GM13976 (cell line): ENCODE results near the gene B3GALT4.

Experiments used
- DNase-seq: peaks from one replicate; pipeline ENCODE4 v3.0.0; 2012; ENCODE audit warnings: low spot score
- in situ Hi-C: fragments of 300-500 bp; cut with MboI; formaldehyde crosslinking; loops from one replicate; pipeline ENCODE4 v1.12.0; 2022; ENCODE audit warnings: low sequenced_read_pairs, mixed read lengths, inconsistent platforms; ENCODE audit not compliant: unreplicated experiment
- TF ChIP-seq, protein P1 (sequence below): IDR thresholded peaks from 2 replicates; pipeline ENCODE4 v1.5.1; 2012; ENCODE audit warnings: borderline replicate concordance, mild to moderate bottlenecking; ENCODE audit not compliant: insufficient read depth; ENCODE audit errors: extremely low read depth, missing control alignments, control extremely low read depth

The B3GALT4 gene

DNA sequence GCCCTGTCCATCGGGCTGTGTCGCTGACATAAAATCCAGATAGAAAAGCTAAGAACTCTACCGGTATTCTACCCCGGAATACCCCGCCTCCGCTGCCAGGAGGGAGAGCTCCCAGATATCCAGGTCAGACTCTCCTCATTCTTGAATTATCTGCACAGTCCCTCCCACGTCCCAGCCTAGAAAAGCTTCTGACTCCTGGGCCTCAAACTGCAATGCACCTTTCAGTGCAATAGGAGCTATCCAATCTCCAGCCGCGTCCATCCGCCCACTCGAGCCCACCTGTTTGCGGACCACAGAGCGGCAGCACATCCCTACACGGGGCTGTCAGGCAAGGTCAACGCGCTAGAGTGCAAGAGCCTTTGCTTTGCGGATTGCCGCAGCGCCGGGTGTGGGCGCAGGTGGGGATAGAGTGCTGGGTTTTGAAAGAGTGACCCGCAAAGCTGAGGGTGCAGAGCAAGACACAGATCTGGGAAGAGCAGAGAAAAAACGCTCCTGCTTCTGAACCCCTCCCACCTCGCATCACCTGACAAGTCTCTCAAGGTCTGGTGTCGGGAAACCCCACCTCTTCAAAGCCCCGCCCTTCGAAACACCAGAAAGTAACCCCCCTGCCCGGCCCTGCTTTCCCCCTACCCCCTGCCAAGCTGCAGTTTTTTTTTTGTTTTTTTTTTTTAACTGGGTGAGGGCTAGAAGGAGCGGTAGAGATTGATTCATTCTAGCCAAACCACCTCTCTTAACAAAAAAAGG is 35.6 kb downstream of the B3GALT4 start:
- DNase-seq = peak; percentile 91
- TF ChIP-seq, protein P1, sequence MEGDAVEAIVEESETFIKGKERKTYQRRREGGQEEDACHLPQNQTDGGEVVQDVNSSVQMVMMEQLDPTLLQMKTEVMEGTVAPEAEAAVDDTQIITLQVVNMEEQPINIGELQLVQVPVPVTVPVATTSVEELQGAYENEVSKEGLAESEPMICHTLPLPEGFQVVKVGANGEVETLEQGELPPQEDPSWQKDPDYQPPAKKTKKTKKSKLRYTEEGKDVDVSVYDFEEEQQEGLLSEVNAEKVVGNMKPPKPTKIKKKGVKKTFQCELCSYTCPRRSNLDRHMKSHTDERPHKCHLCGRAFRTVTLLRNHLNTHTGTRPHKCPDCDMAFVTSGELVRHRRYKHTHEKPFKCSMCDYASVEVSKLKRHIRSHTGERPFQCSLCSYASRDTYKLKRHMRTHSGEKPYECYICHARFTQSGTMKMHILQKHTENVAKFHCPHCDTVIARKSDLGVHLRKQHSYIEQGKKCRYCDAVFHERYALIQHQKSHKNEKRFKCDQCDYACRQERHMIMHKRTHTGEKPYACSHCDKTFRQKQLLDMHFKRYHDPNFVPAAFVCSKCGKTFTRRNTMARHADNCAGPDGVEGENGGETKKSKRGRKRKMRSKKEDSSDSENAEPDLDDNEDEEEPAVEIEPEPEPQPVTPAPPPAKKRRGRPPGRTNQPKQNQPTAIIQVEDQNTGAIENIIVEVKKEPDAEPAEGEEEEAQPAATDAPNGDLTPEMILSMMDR = no peak
- in situ Hi-C loops = no loop called here

DNA sequence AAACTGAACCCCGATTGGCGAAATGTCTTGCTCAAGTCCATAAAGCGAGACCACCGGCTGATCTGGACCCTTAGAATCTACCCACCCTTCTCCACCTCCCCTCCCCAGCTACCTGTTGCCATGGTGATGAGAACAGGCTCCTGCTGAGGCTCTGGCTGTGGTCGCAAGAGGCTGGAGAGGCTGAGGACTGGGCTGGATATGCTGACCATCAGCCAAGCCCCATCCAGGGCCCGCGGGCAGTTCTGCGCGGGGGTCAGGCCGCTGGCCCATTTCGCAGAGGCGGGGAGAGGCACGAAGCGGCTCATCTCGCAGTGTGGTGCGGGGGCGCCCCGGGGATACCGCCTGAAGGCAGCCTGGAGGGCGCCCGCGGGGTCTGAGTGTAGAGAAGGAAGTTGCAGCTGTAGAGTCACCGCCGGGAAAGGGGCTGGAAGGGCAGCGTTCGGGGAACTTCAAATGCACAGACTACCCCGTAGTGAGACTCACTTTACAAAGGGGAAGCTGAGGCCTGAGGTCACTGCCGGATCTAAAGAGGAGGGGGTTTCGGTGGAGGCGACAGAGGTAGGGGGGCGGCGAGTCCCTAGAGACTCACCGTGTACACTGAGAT is 36.3 kb downstream of the B3GALT4 start:
- DNase-seq = peak; percentile 73
- in situ Hi-C loops = no loop called here
- TF ChIP-seq, protein P1 = no peak

DNA sequence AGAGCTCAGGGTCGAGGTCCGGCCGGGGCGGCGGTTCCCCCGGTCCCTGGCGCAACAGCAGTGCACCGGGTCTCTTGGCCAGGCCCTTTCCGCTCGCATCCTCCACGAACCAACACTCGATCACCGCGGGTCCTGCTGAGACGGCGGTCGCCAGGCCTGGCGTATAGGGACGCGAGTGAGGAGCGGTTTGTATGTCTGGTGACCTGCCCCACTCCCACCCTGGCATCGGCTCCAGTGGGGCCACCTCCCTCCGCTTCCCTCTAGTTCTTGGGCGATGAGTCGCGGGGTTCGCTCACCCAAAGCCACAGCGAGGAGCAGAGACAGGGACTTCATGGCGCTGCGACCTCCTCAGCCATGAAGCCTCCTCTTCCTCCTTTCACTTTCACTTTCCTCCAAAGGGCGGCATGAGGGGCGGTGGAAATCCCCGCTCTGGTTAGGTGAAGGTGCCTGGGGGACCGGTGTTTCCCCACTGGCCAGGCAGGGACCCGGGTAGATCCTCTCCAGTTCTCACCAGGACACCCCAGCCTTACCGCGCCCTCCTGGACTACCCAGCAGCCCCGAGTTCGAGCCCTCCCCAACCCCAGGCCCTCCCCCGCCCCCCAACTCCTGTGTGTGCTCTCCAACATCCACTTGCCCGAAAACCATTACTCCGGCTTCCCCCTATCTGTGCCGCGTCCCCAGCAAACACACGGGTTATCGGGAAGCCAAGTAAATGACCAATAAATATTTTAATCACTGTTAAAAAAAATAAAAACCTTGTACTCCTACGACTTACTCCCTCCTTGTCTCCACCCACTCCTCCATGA is 37.0 kb downstream of the B3GALT4 start, which contains the start of gene TAPBP:
Gene TAPBP (minus strand): TSS at position 370 of the 806 bp plus-strand sequence. CDS start 37 bp downstream, at position 333.
- in situ Hi-C loops = no loop called here

DNA sequence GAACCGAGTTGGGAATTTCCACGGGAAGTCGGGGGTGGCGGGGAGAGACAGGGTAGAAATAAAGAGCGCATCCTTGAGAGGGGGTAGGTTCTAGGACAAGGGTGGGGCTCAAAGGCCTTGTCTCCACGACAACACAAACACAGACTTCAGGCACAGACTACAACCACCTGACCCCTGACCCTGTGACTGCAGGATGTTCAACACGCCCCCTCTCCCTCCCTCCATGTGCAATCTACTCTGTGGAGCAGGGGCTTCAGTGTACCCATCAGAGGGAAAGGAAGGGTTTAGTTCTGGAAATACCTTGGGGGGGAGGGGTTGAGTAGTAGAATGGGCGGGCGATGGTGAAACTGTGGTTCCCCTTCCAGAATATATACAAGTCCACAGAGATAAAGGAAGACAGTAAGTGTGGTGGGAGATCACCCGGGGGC is 37.6 kb downstream of the B3GALT4 start:
- in situ Hi-C loops = no loop called here
- peak; percentile 73 for DNase-seq
- TF ChIP-seq, protein P1 = no peak

More for the DNA sequence above, 37.0 kb downstream of the B3GALT4 start, which contains the start of gene TAPBP:
- TF ChIP-seq, protein P1 = no peak
- DNase-seq = peak; percentile 90

DNA sequence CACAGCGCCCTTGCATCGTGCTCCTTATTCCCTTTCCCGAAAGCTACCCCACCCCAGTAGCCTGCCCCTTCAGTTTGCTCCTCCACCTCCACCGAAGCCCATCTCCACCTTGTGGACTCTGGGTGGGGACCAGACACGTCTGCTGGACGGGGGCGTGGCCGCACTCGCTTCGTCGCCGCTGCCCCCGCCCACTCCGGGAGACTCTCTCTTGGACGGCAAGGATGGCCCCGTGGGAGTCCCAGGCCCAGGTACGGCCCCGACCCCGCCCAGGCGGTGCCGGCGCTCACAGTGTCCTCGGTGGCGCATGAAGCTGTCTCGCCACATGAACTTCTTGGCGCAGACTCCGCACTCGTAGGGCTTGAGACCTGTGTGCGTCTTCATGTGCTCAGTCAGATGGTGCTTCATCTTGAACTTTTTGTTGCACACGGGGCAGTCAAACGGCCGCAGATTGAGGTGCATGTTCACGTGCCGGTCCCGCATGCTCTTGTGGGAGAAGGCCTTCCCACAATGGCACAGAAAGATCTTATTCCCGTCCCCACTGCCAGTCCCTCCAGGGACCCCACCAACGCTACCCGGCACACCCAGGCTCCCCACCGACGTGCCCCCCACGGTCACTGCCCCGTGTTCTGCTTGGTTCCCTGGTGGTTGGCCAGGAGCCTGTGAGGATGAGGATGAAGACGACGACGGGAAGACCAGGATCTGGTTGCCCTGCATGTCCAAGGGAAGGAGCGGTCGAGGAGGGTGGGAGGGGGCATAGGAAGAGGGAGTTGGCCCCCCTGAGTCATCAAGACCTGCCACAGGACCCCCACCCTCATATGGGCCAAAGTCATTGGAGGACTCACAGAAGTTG is 38.2 kb downstream of the B3GALT4 start:
- in situ Hi-C loops = no loop called here
- DNase-seq = peak; percentile 31
- TF ChIP-seq, protein P1 = no peak
